Activated effector memory CD4-positive, alpha-beta T cell treated with Interleukin-2 at 50 U/mL for 16 hours (primary cell): ENCODE results near the gene IRGQ.
"Not testable (repeated sequence)": the region's sequence is repeated elsewhere in the genome, so short reads cannot be mapped to it uniquely, and the experiment has no call there.

Experiments used
- DNase-seq: peaks from one replicate; pipeline ENCODE4 v3.0.0-alpha.2; 2020

Gene IRGQ

GRCh38 chr19:43596842-43597461, 1.0 kb upstream of the IRGQ start:
- no peak for DNase-seq

DNA sequence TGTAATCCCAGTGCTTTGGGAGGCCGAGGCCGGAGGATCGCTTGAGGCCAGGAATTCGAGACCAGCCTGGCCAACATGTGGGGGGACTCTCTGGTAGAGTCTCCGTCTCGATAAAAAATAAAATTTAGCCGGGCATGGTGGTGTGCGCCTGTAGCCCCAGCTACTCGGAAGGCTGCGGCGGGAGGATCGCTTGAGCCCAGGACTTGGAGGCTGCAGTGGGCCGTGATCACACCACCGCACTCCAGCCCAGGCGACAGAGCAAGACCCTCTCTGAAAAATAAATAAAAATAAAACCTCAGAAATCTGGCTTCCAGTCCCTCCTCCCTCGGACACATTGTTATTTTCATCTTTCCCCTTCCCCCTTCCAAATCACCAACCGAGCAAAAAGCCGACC, 332 bp downstream of the IRGQ start:
- peak; percentile 9 for DNase-seq

DNA sequence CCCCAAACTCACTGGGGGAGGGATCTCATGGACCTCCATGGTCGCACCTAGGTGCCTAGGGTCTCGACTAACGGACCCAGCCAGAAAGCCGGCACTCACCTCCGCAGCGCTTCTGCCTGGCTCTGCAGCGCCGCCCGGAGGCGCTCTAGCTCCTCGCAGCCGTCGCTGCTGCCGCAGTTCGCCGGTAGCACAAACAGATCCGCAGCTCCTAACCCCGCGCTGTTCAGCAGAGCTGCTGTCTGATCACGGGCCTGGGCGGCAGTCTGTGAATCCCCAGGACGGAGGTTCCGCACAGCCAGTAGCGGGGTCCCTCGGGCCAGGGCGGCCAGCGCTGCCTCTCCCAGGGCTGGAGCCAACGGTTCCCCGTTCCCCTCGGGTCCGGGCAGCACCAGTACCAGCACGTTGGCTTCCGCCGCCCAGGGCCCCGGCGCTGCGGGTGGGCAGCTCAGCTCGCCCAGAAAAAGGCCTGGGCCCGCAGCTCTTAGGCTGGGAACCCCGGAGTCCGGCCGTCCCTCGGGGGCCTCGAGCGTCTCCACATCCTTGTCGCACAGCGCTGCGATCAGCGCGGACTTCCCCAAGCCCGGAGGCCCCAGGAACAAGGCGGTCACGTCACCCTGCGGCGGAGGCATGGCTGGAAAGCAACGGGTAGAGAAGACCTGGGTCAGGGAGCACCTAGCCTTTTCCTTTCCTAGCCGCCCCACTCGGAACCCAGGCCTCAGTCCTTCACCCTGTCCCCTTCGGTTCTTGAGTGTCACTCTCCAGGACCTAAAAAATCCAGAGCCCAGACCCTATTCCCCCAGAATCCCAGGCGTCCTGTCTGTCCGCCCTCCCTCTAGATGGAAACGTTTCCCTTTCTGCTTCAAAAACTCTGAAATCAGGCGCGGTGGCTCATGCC, 977 bp downstream of the IRGQ start:
- peak; percentile 65 for DNase-seq

DNA sequence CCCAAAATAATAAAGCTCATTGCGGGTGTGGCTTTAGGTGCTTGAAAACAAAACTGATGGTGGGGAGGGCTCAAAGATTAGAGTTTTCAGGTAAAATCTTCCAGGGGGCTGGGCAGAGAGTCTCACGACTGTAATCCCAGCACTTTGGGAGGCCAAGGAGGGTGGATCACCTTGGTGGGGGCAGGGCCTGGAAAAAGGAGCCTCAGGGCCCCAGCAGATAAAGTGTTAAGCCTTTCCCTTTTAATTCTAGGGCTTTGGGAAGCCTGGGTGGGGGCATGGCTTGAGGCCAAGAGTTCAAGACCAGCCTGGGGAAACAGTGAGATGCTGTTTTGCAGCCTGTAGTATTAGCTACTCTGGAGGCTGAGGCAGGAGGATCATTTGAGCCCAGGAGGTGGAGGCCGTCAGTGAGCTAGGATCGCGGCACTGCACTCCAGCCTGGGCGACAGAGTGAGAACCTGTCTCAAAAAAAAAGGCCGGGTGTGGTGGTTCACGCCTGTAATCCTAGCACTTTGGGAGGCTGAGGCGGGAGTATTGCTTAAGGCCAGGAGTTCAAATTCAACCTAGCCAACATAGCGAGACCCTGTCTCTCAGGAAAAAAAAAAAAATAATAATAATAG, 1.7 kb downstream of the IRGQ start:
- no peak for DNase-seq

DNA sequence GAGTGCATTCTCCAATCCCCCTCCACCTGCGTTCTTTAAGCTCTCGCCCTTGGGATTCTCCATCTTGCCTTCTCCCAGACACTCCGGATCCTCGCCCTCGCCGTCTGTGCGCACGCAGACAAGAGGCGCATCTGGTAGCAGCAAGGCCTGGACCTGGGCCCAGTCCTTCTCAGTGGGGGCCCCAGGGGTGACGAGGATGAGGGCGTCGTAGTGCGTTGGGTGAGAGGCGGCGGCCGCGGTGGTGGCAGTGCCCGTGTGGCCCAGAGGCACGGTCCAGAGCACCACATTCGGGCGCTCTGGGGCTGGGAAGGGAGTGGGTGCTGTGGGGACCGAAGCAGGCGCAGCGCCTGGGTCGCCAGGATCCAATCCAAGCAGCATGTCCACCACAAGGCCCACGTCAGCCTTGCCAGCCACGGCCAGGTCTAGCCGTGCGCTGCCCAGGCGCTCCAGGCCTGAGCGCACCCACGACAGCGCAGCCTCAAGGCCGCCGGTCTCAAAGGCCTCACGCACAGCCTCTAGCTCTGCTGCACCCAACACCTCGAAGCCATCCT, 3.1 kb downstream of the IRGQ start:
- no peak for DNase-seq

DNA sequence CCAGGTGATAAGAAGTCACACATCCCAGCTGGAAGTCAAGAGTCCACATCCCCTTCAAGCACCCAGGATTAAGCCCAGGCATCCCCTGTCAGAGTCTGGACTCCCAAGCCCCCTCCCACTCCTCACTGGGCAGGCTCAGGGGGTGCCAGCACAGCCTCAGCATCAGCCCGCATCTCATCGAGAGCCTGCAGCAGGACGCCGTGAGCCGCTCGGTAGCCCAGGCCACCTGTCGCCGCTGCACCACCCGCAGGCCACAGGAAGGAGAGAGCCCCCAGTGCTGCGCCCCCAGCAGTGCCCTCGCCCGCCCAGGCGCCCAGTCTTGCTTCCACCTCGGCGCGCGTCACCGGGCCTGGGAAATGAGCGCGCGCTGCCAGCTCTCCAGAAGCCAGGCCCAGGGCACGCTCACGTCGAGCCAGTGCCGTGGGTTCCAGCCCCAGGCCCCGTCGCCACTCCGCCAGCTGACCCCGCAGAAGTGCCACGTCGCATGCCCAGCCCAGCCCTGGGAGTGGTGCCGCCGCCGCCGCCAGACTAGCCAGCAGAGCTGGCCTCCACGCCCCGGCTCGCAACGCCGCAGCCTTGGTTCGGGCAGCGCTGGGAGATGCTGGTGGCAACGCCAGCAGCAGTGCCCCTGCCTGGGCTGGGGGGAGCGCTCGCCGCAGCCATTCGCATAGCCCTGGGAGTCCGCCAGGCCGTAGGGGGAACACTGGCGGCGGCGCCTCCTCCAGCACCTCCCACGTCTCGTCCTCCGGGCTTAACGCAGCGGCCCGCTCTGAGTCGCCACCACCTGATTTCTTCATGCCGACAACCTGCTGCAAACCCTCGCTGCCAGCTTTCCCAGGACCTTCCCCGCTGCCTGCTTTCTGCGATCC, 3.8 kb downstream of the IRGQ start:
- no peak for DNase-seq

GRCh38 chr19:43589678-43590077, 6.3 kb downstream of the IRGQ start:
- DNase-seq: no peak

GRCh38 chr19:43589277-43589676, 6.7 kb downstream of the IRGQ start:
- DNase-seq: no peak

GRCh38 chr19:43587029-43587428, 8.9 kb downstream of the IRGQ start:
- not testable (repeated sequence) for DNase-seq

DNA sequence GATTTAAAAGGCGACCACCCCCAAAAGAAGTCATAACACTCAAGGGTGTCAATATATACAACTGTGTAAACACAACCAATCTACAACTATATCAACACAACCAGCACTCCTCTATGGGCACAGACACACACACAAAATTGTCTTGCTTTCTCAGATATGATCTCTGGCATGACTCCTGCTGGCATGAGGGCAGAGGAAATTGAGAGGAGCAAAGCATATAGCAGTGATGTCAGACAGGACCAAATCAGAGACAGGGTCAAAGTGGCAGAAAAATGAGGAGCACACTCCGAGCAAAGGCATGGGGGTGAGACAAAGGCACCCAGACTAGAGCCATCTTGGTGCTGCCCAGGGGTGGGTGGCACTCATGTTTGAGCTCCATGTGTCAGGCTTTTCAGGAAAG, 9.6 kb downstream of the IRGQ start:
- DNase-seq: no peak

DNA sequence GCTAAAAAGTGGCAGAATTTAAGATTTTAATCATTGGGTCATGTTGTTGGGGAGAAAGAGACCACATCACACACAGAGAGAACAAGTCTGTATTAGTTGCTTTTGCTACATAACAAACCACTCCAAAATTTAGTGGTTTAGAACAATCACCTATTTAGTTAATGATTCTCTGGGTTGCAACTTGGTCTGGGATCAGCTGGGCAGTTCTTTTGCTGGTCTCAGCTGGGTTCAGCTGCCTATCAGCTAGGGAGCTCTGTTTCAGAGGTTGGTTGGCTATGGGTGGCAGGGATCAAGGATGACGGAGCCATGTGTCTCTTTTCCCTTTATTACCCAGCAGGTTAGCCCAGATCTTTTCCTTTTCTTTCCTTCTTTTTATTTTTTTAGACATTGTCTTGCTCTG, 11.4 kb downstream of the IRGQ start:
- no peak for DNase-seq

DNA sequence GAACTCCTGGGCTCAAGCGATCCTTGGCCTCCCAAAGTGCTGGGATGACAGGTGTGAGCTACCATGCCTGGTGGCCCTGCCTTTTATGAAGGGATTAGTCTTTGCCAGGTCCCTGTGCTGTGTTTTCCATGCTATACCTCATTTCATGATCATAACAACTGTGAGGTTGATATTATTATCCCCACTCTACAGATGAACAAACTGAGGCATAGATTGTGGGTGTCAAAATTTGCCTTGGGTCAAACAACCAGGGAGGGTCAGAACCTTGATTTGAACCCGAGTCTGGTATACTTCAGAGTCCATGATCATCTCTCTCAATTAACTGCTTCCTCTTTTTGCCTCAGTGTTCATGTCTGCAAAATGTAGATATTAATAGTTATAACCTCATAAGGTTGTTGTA, 13.4 kb downstream of the IRGQ start:
- DNase-seq: no peak

- DNase-seq: no peak
These were observed 14.5 kb downstream of the IRGQ start for GRCh38 chr19:43581467-43581866.

GRCh38 chr19:43578787-43579186, 17.1 kb downstream of the IRGQ start:
- DNase-seq: no peak

DNA sequence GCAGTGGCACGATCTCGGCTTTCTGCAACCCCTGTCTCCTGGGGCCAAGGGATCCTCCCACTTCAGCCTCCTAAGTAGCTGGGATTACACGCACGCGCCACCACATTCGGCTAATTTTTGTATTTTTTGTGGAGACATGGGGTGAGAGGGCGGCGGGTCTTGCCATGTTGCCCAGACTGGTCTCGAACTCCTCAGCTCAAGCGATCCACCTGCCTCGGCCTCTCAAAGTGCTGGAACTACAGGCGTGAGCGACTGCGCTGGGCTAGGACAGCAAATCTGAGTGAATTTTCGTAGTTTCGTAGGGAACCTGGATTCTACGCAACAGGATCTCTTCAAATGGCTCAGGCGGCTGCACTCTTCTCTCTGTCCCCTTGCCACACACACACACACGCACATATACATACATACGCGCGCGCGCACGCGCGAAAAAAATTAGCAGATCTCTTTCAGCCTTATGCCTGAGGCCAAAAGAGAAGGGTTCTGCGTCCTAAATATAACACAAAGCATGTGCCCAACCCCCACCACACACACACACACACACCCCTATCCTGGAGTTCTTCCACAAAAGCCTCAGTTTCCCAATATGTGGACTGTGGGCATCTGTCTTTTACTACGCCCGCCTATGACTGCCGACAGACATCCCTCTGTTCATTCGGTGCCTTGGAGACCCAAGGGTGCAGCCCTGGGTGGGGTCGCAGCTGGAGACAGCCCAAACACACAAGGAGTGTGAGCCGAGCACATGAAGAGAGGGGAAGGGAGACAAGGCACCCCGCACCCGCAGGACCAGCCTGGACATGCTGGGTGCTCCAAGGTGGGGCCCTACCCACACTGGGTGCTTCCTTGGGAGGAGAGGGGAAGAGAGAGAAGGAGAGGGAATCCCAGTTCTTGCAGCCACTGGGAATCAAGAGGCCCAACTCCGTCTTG, 19.7 kb downstream of the IRGQ start:
- DNase-seq: no peak

GRCh38 chr19:43575156-43575950, 20.6 kb downstream of the IRGQ start, which contains the start of the genes PINLYP and XRCC1:
TSS of gene PINLYP (plus strand) at chr19:43575801. CDS start at chr19:43577192, 1,391 bp downstream.
TSS of gene XRCC1 (minus strand) at chr19:43575527. CDS start at chr19:43575458, 69 bp downstream.
- DNase-seq: peak; percentile 93

DNA sequence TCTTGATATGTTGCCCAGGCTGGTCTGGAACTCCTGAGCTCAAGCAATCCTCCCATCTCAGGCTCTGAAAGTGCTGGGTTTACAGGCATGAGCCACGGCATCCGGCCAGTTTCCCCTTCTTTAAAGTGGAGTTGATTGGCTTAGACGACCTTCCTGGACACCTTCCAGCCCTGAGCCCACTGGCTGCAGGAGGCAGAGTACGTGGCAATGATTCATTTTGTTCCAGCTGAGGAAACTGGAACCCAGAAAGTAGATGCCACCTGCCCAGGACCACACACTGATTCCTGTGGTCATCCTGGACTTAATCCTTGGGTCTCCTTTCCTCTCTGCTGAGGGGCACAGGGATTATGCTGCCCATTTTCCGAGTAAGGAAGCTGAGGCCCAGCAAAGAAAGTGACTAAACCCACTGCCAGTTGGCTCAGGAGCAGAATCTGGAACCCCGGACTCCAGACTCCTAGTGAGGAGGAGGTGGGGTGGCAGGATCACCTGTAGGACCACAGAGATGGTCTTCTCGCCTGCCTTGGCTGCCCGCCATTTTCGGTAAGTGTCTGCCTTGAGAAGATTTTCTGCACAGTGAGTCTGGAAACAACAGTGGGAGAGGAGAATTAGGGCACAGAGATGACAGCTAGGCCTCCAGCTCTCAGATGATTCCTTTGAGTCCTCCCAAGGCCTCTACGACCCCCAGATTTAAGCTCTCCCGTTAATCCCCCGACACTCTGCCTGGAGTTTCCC, 21.3 kb downstream of the IRGQ start:
- no peak for DNase-seq

DNA sequence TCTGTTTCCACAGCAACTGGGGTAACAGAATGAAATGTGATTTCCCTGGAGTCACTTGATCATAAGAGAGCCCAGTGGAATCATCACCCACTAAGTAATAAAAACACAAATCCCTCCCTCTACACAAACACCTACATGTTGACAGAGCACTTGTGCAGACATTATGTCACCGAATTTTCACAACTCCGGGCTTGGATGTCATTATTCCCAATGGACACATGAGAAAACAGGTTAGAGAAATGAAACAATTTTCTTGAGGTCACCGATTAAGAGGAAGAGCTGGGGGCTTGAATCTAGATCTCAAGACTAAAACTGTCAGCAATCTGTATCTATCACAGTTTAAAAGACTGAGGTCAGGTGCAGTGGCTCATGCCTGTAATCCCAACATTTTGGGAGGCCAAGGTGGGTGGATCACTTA, 23.8 kb downstream of the IRGQ start:
- DNase-seq: no peak

- no peak for DNase-seq
These were observed 25.7 kb downstream of the IRGQ start for GRCh38 chr19:43570174-43570791.
